Vagina (tissue), 2 donors: Measurements from ENCODE around the gene ALAD.

Experiments used
- CTCF ChIP-seq, 3 experiments: fragments of 450-650 bp in 2 of 3; fragments of 200-600 bp in 1 of 3; sonication (generic) in 1 of 3; IDR thresholded peaks; one replicate each; pipeline ENCODE4 v1.5.1; 2017 to 2019; ENCODE audit warnings: antibody characterized with exemption in 3 of 3, mild to moderate bottlenecking in 2 of 3, moderate library complexity in 2 of 3
- POLR2A ChIP-seq, 2 donors: fragments of 450-650 bp; IDR thresholded peaks; one replicate each; pipeline ENCODE4 v1.6.1; 2017; ENCODE audit warnings: antibody characterized with exemption in 2 of 2, mild to moderate bottlenecking in 2 of 2, moderate library complexity in 2 of 2

- no peak for TF ChIP-seq POLR2A (IDR thresholded peaks at IDR 0.05)
- no peak for TF ChIP-seq CTCF (IDR thresholded peaks at IDR 0.05)
These were observed 9.2 kb downstream of the ALAD start for GRCh38 chr9:113391917-113392316.
